Heart left ventricle (tissue), 13 donors: ENCODE results near the gene GATA3.

Experiments used
- CTCF ChIP-seq, 12 donors: fragments of 200-600 bp; sonication (generic) in 4 of 12; IDR thresholded peaks; one replicate each; pipeline versions ENCODE4 v1.5.0 to v1.8.0; 2018 to 2022; ENCODE audit warnings: antibody characterized with exemption in 12 of 12, mild to moderate bottlenecking in 5 of 12
- POLR2A ChIP-seq, 2 donors: fragments of 450-650 bp; IDR thresholded peaks; one replicate each; pipeline ENCODE4 v1.6.1; 2017; ENCODE audit warnings: antibody characterized with exemption in 2 of 2, mild to moderate bottlenecking in 2 of 2, moderate library complexity in 2 of 2
- donor health status: ischemic (EF 13 %, LVEDD 7.1; RV severe dilation, severe dysfunction).
- donor health status: DM: no; HTN: yes; CAD: no.
- donor health status: DM: no; HTN: no; CAD: no.
- donor health status: ischemic (EF 25% LVEDD 6.9; RV normal size, moderate dysfunction).
- donor health status: ischemic (EF 25% LVEDD 5.7; RV mildly dilated, moderate dysfunction).
- donor health status: ischemic (EF 35%, LVEDD 5.7; RV mildly dilated, moderate dysfunction).
- donor health status: nonischemic (EF 11% LVEDD 7.7; RV severe dilation, severe dysfunction).
- donor health status: DM: yes; HTN: yes; CAD: no.
- donor health status: PGD.
- donor health status: ischemic (EF 29% LVEDD 5.4; RV normal size, mild dysfunction).
- donor health status: nonischemic (EF 23%, LVEDD 6.1; RV moderate dilation, normal function).

- no peak for TF ChIP-seq POLR2A (IDR thresholded peaks at IDR 0.05)
- TF ChIP-seq CTCF (IDR thresholded peaks at IDR 0.05): no peak
These were observed 20.4 kb downstream of the GATA3 start for GRCh38 chr10:8074881-8075280.
